MG63 (cell line): Measurements from ENCODE around the gene SPRED2. TPM values are rescaled to one million over a fixed set of nuclear protein-coding genes. Genes with fewer than 3 reads are reported as not detected.

Source experiments
- DNase-seq: peaks from one replicate; pipeline ENCODE4 v3.0.0-alpha.2; 2020
- H3K27me3 ChIP-seq: fragments of 250-450 bp; sonication (Bioruptor Pico); 2 replicates; pipeline ENCODE4 v1.5.1; 2020; ENCODE audit warnings: mild to moderate bottlenecking, moderate library complexity
- H3K36me3 ChIP-seq: fragments of 250-450 bp; sonication (Bioruptor Pico); 2 replicates; pipeline ENCODE4 v1.5.1; 2020; ENCODE audit warnings: mild to moderate bottlenecking, moderate library complexity
- H3K4me3 ChIP-seq: fragments of 250-450 bp; sonication (Bioruptor Pico); 2 replicates; pipeline ENCODE4 v1.5.1; 2020; ENCODE audit warnings: mild to moderate bottlenecking, moderate library complexity
- H3K9me3 ChIP-seq: fragments of 250-450 bp; sonication (Bioruptor Pico); 2 replicates; pipeline ENCODE4 v1.5.1; 2020; ENCODE audit warnings: mild to moderate bottlenecking, moderate library complexity
- total RNA-seq: library from RNA; depleted of rRNA; stranded (reverse); fragments of >200 nt; shearing (Covaris generic); gene quantifications from 2 replicates; pipeline ENCODE4 v1.2.3, GENCODE V29; 2014; ENCODE audit warnings: low replicate concordance

SPRED2 gene
- total RNA-seq, 1 experiment from 2014 or later: 3.8 TPM

DNA sequence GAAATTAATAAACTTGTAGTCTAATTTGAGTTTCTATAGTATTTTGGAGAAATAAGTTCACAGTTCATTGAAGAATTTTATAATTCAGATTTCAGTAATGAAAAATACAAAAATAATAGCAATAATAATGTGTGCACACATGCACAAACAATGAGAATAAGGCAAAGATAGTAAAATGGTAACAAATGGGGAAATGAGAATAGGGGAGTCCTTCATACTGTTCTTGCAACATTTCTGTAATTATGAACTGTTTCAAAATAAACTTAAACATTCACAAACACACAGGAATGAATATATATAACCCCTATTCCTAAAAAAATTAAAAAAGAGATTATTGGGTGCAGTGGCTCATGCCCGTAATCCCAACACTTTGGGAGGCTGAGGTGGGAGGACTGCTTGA, 63.9 kb downstream of the SPRED2 start:
- Histone ChIP-seq H3K4me3 (no peak overlapping the region), H3K9me3 (no peaks in the 10 kb centered on the region), H3K27me3 (no peaks in the 10 kb centered on the region), H3K36me3 (no peaks in the 10 kb centered on the region)
- DNase-seq: no peak

DNA sequence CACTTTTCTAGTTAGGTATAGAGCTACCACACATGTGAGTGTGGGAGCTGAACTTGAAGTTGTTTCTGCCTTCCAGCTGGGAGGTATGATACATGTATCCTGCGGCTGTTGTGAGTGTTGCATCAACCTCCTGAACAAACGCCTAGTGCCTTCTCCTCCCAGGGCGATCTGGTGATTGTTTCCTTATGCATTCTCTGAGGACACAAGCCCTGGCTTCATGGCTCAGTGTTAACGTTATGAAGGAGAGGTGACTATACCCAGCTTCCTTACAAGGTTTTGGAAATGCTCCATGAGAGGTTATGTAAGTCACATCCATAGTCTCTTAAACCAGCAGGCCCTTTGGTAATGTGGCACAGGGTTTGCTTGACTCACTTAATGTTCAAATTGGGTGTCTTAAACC, 64.9 kb downstream of the SPRED2 start:
- no peaks in the 10 kb centered on the region for H3K9me3 ChIP-seq
- DNase-seq: peak; percentile 90

DNA sequence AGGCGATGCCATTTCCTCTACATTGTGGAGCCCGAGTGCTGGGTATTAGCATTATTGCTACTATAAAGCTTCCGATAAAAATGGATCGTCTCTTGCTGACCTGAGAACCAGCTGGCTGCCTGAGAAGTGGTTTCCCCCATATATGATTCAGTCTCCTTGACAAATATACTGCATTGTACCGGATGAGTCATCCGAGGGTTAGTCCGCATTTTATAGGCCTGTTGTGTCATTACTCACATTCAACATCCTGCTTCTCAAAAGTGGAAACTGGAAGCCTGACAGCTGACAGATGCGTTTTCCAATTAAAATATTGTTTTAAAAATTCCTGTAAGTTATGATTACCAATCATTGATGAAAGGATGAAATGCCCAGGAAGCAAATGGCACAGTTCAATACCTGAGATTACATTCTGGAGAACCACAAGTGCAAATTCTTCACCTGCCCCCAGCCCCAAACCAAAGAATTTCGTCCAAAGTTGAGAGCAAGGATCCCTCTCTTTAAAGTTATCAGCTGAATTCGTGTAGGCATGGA, 65.7 kb downstream of the SPRED2 start:
- Histone ChIP-seq H3K4me3 (peak overlapping the region; percentile 18), H3K9me3 (no peaks in the 10 kb centered on the region), H3K36me3 (no peaks in the 10 kb centered on the region), H3K27me3 (no peaks in the 10 kb centered on the region)
- DNase-seq: peak; percentile 79

More for the DNA sequence above, 64.9 kb downstream of the SPRED2 start:
- Histone ChIP-seq H3K27me3 (no peaks in the 10 kb centered on the region), H3K36me3 (no peaks in the 10 kb centered on the region), H3K4me3 (no peak overlapping the region)

DNA sequence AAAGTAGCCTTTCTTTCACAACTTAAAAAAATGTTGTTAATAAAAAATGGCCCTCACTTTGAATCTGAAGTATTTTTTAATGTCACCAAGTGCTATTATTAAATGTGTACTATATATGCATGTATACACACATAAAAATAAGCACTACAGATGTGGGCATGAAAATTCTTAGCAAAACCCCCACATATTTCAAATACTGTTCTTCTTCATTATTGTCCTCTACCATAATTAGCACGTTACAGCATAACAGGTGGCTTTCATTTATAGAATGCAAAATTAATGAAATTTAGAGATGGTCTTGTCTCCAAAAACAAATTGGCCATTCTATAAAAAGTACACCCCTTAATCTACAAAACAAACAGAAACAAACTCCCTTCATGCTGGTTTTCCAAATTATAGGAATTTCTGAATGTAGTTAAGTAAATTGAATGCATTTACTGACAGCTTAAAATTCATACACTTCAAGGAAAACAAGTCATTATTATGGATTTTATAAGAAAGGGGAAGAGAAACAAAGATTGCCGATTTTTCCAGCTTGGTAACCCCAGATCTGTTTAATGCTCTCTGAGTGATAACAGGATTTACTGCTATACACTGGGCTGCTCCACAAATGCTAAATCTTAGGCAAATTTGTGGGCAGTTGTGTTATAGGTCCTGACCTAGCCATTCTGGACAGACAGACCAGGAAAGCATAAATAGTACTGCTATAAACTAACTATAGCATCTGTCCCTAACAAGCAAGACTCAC, 67.2 kb downstream of the SPRED2 start:
- Histone ChIP-seq H3K4me3 (no peak overlapping the region), H3K9me3 (no peaks in the 10 kb centered on the region)
- no peak for DNase-seq

DNA sequence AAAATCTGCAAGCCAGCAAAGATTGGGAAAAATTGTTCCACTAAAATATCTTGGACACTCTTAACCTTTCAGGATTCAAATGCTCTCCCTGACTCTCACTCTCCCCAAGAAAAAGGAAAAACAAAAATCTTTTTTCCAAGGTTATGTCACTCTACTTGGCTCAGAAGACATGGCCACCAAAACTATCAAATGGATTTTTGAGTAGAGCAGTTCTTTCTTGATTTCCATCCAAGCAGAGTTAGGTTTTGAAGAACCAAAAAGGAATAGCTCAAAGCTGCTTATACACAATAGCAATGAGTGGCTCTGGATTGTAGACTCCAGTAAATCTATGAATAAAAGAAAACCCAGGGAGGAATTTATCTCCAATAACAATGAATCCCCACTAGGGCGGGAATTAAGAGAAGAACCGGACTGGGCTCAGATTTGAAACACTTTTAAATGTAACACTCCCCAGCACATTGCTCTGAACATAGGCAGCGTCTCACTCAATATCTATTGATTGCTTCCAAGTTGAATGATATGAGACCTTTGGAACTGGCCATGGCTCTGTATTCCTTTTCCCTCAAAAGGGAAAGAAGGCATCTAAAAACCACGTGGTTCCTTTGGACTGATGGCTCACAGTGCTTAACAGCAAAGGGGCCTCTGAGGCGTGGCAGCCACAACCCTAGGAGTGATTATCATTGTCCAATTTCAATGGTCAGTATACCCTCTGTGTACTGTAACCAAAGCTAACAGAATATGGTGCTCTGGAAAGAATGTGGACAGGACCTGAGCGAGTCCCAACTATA, 68.3 kb downstream of the SPRED2 start:
- H3K36me3 ChIP-seq: no peaks in the 10 kb centered on the region
- no peaks in the 10 kb centered on the region for H3K9me3 ChIP-seq

More for the DNA sequence above, 67.2 kb downstream of the SPRED2 start:
- Histone ChIP-seq H3K36me3 (no peaks in the 10 kb centered on the region), H3K27me3 (no peaks in the 10 kb centered on the region)

DNA sequence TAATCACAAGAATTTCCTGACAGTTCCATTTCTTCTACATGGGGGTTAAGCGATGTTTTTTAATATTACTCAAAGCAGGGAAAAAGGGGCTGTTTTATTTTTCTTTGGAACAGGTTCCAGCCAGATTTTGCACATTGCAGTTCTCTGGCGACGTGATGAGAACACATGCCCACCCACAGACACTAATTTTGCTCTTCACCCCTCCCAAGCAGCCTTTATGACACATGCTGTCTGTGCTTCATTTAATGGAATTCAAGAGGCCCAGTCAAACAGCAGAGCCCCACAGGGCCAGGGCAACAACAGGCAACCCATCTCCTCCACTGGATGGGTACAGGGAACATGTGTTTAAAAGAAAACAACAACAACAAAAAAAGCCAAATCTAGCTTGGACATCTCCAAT, 70.8 kb downstream of the SPRED2 start:
- Histone ChIP-seq H3K27me3 (no peaks in the 10 kb centered on the region), H3K36me3 (no peaks in the 10 kb centered on the region), H3K4me3 (no peak overlapping the region), H3K9me3 (no peaks in the 10 kb centered on the region)
- no peak for DNase-seq

More for the DNA sequence above, 68.3 kb downstream of the SPRED2 start:
- Histone ChIP-seq H3K27me3 (no peaks in the 10 kb centered on the region), H3K4me3 (no peak overlapping the region)
- DNase-seq: no peak

DNA sequence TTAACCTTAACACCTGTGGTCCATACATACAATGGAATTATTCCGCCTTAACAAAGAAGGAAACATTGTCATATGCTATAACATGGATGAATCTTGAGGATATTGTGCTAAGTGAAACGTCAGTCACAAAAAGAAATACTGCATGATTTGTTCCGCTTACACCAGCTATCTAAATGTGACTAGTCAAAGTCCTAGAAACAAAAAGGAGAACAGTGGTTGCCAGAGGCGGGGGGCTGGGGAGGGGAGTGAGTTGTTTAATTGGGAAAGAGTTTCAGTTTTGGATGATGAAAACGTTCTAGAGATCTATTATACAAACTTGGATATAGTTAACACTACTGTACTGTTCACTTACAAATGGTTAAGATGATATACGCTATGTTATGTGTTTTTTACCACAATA, 72.0 kb downstream of the SPRED2 start:
- Histone ChIP-seq H3K9me3 (no peaks in the 10 kb centered on the region), H3K36me3 (no peaks in the 10 kb centered on the region), H3K4me3 (no peak overlapping the region), H3K27me3 (no peaks in the 10 kb centered on the region)
- DNase-seq: no peak

DNA sequence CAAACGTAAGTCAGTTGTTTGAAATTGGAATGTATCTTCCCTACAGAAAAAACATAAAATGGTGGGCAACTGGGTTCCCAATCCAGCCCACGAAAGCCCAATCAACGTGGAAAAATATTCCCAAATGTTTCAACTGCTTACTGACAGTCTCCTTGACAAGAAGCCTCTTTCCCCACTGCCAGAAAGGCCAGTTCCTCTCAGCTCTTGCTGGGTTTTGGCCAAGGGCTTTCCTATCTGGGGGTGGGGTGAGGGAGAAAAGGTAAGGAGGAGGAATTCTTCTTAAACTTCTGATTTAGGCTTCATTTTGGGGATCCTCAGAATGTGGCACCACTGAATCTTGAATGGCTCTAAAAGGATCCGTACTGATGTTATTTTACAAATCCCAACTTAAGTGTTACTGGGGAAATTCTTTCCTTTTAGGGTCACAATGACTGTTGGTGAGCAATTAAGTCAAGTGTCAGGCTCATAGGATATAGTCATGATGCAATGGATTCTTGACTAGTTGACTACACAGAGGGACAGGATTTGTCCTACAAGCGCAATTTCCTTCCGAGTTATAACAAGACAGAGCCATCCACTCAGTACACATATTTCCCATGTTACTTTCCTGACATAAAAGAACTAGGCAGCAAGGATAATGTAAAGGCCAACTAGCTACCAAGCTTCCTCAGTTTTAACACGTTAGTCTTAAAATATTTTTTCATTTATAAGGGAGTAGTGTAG, 73.6 kb downstream of the SPRED2 start:
- no peaks in the 10 kb centered on the region for H3K9me3 ChIP-seq
- no peaks in the 10 kb centered on the region for H3K27me3 ChIP-seq
- H3K4me3 ChIP-seq: no peak overlapping the region
- H3K36me3 ChIP-seq: no peaks in the 10 kb centered on the region
- no peak for DNase-seq

DNA sequence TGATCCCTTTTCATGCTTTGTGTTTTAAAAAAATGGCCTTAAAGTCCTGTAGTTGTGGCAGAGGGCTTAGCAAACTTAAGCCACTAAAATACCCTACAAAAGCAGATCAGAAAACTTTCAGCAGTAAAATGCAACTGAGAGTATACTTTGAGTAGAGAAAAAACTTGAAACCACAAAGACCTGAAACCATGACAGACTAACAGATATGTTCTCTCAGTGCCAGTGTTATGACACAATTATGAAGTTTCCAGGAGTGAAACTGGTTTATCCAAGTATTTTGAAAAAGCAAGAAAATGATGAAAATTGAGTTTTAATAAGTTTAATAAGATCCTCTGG, 74.5 kb downstream of the SPRED2 start:
- Histone ChIP-seq H3K9me3 (no peaks in the 10 kb centered on the region), H3K4me3 (no peak overlapping the region), H3K36me3 (no peaks in the 10 kb centered on the region), H3K27me3 (no peaks in the 10 kb centered on the region)
- DNase-seq: no peak

DNA sequence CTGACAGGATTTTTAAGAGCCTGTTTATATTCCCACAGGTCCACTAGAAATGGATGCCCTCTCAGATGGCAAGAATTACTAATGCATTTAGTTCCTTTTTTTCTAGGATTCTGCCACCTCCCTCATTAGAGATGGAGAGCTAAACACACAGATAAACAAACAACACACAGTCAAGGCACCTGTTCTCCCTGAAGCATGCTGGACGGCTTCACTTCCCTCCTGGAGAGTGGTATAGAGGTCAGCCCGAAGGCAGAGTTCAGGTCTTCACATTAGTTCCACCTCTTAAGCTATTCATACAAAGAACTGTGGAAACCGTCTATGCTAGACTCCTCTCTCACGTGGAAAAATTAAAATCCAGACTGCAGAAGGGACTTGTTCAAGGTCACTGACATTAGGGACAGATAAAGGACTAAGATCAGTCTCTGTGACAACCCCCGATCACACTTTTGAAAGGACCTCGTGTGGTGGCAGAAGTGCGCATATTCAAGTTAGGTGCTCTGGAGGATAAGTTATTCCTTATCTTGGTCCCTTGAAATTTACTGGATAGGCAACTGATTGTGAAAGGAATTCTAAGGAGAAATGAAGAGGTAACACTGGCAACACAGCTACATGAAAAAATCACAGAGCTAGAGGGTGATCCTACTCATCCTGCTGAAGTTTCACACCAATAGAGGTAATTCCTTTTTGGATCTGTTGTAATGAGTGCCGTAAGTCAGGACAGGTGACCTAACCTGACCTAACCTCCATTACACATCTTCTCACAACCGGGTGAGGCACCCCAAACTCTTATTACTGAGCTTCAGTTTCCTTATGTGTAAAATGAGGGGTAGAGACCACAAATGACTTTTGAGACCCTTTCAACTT, 75.1 kb downstream of the SPRED2 start:
- Histone ChIP-seq H3K4me3 (no peak overlapping the region), H3K36me3 (no peaks in the 10 kb centered on the region), H3K9me3 (no peaks in the 10 kb centered on the region), H3K27me3 (no peaks in the 10 kb centered on the region)
- DNase-seq: no peak

DNA sequence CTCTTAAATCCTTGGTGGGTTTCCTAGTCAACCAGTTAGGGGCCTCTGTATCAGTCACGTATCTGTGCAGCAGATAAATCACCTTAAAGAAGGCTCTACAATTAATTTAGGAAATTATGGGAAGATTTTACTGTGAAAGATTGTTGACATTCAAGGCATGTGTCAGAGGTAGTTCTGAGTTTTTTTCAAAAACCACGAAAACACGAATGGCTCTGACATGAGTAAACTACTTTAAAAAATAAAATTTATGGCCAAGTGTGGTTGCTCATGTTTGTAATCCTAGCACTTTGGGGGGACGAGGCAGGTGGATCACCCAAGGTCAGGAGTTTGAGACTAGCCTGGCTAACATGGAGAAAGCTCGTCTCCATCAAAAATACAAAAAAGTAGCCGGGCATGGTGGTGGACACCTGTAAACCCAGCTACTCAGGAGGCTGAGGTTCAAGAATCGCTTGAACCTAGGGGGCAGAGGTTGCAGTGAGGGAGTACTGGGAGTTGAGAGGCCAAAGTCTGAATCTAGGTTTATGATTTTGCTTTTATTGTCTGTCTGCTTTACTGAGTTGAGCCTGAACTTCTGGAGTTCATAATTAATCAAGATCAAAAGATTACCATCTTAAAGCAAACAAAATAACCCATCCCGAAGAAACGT, 77.1 kb downstream of the SPRED2 start:
- DNase-seq: no peak

DNA sequence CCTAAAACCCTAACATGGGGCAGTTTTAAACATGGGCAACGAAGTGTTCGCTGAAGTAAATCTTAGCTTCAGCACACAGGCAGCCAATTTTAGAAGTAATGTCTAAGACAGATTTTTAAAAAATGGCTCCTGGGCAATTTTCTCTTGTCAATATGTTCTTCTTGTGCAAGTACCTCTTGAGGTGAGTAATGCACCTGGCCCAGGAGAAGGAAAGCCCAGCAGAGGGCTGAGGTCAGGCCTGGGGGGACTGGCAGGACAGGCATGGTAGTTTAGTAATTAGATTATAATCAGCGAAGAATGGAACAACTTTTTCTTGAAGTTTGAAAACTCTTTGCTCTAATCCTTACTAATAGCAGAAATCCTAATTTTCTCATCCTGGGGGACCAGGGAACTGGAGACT, 77.6 kb downstream of the SPRED2 start:
- Histone ChIP-seq H3K4me3 (no peak overlapping the region), H3K27me3 (no peaks in the 10 kb centered on the region), H3K36me3 (no peaks in the 10 kb centered on the region), H3K9me3 (no peaks in the 10 kb centered on the region)
- DNase-seq: no peak

More for the DNA sequence above, 77.1 kb downstream of the SPRED2 start:
- no peaks in the 10 kb centered on the region for H3K27me3 ChIP-seq
- H3K36me3 ChIP-seq: no peaks in the 10 kb centered on the region
- H3K4me3 ChIP-seq: no peak overlapping the region
- no peaks in the 10 kb centered on the region for H3K9me3 ChIP-seq

DNA sequence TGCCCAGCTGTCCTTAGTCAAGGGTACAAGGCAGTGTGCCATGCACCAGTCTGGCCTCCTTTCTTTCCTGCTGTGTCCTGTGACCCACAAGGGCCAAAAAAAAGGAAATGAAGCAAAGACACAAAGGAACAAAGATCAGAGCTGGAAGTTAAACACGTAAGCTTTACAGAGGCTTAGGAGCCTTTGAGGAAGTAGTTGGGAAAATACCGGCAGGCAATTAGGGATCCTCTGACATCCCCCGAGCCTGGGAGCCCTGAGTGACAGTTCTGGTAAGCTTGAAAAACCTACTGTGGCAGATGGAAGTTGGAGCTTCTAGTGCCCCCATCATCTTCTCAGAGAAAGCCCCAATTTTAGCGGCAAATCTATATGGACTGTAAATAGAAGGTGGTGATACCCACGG, 78.5 kb downstream of the SPRED2 start:
- Histone ChIP-seq H3K27me3 (no peaks in the 10 kb centered on the region), H3K9me3 (no peaks in the 10 kb centered on the region), H3K36me3 (no peaks in the 10 kb centered on the region), H3K4me3 (no peak overlapping the region)
- no peak for DNase-seq

DNA sequence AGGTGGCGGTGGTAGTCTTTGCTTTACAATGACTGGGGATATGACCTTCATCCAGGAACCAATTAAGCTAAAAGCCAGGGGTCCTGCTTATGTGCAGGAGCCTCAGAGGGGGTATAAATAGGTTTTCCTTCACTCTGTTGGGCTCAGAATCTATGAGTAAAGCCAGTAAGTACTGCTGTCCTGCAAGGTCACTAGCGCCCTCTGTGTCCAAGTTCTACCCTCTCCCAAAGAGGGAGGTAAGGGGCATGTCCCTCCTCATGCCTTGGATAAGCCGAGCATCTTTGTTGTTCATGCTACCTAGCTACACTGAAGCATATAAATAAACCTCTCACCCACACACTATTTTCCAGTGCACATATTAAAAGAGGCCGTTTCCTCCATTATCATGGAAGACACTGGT, 79.4 kb downstream of the SPRED2 start:
- no peaks in the 10 kb centered on the region for H3K36me3 ChIP-seq
- H3K27me3 ChIP-seq: no peaks in the 10 kb centered on the region
- no peak overlapping the region for H3K4me3 ChIP-seq
- no peaks in the 10 kb centered on the region for H3K9me3 ChIP-seq
- no peak for DNase-seq

DNA sequence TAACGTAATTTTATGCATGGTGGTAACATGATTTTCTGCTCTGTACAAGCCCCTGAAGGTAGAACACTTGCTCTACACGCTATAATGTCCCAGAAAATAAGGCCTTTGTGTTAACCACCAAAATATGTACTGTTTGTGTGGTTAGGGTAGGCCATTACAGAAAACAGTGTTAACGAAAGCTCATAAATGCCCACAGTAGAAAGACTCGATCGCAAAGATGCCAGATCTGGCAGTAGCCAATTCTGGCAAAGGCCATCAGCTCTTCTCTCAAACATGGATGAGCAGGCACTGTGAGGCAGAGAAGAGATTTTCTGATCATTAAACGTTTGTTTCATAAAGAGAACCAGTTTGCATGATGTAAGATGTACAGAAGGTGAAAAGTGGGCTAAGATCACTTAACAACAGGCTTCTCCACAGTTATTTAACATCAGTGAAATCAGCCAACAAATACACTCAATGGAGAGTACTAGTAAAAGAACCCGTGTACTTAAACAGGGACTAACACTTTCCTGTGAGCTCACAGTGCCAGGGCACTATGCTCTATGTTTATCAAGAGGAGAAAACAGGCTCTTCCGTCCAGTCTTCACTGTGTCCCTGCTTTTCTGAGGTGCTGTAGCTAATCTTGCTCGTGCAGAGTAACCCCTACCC, 80.3 kb downstream of the SPRED2 start:
- H3K4me3 ChIP-seq: no peak overlapping the region
- H3K27me3 ChIP-seq: no peaks in the 10 kb centered on the region

More for the DNA sequence above, 80.3 kb downstream of the SPRED2 start:
- no peaks in the 10 kb centered on the region for H3K9me3 ChIP-seq
- no peaks in the 10 kb centered on the region for H3K36me3 ChIP-seq
- peak; percentile 21 for DNase-seq
